Measurements from ENCODE around the gene L3MBTL1.

DNA sequence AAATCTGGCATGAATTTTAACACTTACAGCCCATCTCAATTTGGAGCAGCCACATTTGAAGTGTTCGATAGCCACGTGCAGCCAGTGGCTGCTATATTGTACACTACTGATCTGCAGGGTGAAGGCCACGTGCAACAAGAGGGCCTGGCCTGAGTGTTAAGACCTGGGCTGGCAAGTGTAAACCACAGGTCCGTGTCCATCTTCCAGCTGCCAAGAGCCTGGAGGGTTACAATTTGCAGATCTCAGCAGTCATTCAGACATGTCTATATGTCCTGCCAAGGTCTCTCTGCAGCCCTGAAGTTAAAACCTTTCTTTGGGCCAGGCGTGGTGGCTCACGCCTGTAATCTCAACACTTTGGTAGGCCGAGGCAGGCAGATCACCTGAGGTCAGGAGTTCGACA lies 65.4 kb downstream of the L3MBTL1 start:
- TF ChIP-seq, protein P1, sequence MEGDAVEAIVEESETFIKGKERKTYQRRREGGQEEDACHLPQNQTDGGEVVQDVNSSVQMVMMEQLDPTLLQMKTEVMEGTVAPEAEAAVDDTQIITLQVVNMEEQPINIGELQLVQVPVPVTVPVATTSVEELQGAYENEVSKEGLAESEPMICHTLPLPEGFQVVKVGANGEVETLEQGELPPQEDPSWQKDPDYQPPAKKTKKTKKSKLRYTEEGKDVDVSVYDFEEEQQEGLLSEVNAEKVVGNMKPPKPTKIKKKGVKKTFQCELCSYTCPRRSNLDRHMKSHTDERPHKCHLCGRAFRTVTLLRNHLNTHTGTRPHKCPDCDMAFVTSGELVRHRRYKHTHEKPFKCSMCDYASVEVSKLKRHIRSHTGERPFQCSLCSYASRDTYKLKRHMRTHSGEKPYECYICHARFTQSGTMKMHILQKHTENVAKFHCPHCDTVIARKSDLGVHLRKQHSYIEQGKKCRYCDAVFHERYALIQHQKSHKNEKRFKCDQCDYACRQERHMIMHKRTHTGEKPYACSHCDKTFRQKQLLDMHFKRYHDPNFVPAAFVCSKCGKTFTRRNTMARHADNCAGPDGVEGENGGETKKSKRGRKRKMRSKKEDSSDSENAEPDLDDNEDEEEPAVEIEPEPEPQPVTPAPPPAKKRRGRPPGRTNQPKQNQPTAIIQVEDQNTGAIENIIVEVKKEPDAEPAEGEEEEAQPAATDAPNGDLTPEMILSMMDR (conservative IDR thresholded peaks at IDR 0.05; ENCODE audit: low read length): no peak
- TF ChIP-seq EZH2phosphoT487 (IDR thresholded peaks at IDR 0.05; ENCODE audit: borderline replicate concordance): no peak

Measured in Loucy (cell line).